Hematopoietic multipotent progenitor cell treated with erythropoietin and hydrocortisone succinate and interleukin-3 and kit ligand, for 8 days (in vitro differentiated cells): ENCODE results near the gene STK40.

Experiments
- DNase-seq: peaks from one replicate; pipeline ENCODE4 v3.0.0-alpha.2; 2015

The STK40 gene

DNA sequence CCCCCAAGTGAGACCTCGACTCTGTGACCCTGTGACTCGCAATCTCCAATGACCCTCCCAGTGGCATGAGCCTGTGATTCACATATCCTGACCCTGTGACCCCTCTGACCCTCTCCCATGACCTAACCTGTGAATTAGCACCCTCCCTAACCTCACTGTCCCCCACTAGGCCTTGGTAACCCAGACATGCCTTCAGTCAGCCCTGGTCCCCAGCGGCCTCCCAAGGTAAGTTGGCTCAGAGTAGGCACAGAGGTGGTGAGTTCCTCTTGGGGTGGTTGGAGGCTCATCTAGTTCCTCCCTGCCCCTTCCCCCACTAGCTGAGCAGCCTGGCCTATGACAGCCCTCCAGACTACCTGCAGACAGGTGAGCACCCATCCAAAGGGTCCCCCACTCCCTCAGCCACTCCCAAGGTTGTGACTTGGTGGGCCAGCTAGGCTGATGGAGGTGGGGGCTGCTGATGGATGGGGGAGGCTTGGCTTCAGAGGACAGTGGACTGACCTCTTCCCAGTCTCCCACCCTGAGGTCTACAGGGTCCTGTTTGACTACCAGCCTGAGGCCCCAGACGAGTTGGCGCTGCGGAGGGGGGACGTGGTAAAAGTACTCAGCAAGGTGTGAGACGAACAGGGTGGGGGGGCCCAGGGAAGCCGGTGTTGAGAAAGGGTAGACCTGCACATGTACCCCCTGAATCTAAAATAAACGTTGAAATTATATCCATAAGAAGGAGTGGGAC, 78.0 kb downstream of the STK40 start:
- no peak for DNase-seq

- peak; percentile 91 for DNase-seq
These were observed 78.7 kb downstream of the STK40 start for GRCh38 chr1:36306902-36307456.

GRCh38 chr1:36306210-36306901, 79.4 kb downstream of the STK40 start, which contains the start of gene SH3D21:
Gene SH3D21 (plus strand): TSS chr1:36306368. CDS start chr1:36306421, 53 bp downstream.
- peak; percentile 61 for DNase-seq

- no peak for DNase-seq
These were observed 79.9 kb downstream of the STK40 start for GRCh38 chr1:36305915-36306209.

DNA sequence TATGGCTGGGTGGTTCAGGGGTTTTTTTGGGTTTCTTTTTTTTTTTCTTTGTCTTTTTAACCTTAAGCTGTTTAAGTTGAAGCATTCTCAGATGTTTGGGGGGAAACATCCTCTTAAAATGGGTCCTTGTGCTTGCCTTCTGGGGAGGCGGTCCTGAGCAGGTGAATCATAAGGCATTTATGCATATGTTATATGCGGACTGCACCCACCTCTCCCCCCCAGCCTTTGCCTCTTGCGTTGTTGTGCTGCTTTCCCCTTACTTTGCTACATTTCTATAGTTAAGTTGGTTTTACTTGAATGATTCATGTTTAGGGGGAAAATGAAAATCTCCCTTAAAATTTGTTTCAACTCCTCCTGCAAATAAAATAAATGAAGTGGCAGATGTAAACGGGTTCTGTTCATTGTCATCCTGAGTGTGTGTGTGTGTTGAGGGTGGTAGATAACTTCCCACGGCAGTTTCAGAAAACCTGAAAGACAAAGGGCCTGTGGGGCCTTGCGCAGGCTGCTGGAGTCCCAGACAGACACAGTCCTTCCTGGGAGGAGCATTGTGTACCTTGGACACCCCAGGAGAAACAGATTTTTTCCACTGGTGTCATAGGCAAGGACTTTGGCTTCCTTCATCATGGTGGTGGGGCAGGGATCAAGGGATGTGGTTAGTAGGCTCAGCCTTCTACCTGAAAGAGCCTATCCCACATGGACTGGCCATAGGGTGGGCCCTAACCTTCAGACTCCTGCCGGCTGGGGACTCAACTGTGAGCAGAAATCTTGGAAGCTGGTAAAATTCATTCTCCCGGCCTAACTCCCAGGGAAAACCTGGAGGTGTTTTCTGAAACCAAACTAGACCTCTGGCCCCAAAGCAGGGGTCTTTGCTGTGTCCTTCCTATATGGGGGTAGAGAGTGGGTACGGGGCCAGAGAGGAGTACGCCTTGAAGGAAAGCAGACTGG, 80.5 kb downstream of the STK40 start:
- no peak for DNase-seq

- DNase-seq: no peak
These were observed 81.2 kb downstream of the STK40 start for GRCh38 chr1:36304521-36304920.

DNA sequence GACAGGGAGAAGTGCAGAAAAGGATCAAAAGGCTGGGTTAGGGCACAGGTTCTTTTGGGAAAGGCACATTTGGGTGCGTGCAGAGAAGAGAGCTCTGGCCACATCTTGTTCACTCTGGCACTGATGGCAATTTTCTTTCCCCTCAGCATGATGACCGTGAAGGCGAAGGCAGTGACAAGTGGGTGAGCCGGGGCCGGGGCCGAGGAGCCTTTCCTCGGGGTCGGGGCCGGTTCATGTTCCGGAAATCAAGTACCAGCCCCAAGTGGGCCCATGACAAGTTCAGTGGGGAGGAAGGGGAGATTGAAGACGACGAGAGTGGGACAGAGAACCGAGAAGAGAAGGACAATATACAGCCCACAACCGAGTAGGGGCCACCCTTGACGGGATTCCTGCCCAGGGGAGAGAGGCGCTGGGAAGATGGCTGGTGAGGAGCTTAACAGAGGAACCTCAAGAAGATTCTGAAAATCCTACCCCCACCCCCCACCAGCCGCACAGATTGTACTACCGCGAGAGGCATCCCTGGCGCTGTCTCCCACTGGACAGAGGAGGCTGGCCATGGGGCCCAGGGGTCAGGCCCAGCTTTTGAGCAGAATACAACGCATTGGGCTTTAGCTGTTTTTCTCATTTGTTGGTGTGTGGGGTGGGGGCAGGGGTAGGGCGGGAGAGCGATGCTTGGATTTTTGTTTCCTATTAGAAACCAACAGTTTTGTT, 81.9 kb downstream of the STK40 start:
- no peak for DNase-seq

DNA sequence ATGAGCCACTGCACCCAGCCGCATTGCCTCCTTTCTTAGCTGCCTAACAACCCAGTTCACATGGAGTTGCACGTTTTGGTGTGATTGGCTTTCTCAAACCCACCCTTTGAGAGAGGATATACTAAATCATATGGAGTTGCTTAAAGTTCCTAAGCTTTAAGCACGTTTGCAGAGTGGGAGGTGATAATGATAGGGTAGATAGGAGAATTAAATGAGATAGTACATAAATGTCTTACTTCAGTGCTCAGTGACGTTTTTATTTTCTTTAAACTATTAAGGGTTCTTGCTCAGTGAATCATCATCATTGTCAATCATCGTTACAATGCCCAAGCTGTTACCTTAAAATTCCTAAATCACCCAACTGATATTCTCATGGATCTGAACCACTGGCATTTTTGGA, 82.5 kb downstream of the STK40 start:
- DNase-seq: no peak

DNA sequence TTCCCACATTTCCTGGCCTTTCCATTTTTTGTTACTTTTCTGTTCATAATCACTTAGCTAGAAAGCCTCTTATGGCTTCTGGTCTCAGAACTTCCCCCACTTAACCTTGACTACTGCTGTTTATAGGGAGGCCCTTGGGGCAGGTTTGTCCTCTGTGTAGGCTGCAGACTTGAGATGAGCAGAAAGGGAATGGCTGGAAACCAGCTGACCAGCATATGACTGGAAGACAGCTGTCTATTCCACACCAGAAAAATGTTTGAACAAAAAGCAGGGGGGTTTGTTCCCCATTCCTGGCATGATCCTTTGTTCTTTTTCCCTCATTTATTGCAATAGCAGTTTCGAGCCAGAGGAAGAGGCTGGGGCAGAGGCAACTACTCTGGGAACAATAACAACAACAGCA, 84.5 kb downstream of the STK40 start:
- no peak for DNase-seq

DNA sequence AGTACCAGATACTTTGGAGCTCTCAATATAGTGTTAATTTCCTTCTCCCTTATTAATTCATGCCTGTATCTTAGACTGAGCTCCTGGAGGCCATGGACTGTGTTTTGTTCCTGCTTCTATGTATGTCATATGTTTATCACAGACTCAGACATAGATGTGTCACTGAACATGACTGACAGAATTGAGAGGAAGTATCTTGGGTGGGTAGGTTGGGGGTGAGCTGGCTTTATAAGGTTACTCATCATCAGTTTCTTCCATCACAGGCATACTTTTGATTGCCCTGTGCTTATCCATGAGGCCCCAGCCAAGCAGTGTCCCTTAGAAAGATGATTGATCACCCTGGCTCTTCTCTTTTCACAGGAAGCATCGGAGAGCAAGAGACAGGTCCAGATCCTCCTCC, 85.2 kb downstream of the STK40 start:
- no peak for DNase-seq

GRCh38 chr1:36298640-36299039, 87.1 kb downstream of the STK40 start:
- DNase-seq: no peak

DNA sequence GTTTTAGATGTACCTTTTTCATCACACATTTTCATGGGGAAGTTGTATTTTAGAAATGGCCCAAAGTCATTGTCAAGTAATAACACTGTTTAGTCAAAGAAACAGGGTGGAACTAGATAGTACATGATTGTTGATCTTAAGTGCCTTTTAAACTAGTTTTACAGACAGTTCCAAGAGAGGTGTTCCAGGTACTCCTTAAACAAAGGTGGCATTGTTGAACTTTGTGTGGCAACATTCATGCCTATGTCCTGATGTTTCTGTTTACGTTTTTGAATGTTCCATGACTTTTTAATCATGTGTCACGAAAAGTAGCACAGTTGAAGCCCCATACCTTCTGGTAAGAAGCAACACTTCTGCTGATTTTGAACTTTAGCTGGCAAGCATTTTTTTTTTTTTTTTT, 88.7 kb downstream of the STK40 start:
- no peak for DNase-seq

- DNase-seq: no peak
These were observed 90.3 kb downstream of the STK40 start for GRCh38 chr1:36295390-36295789.
